Hepatocyte (in vitro differentiated cells): ENCODE measurements around the gene OTOG. TPM values are rescaled to one million over a fixed set of nuclear protein-coding genes. Genes with fewer than 3 reads are reported as not detected.

Source experiments
- DNase-seq: peaks from one replicate; pipeline ENCODE4 v3.0.0-alpha.2; 2016; ENCODE audit warnings: low spot score
- H2AFZ ChIP-seq: fragments of 200-600 bp; sonication (generic); 2 replicates; pipeline ENCODE4 v1.6.0; 2016; ENCODE audit warnings: antibody characterized with exemption, mild to moderate bottlenecking
- H3K27ac ChIP-seq: fragments of 200-600 bp; sonication (generic); 2 replicates; pipeline ENCODE4 v1.5.1; 2016; ENCODE audit warnings: mild to moderate bottlenecking
- H3K27me3 ChIP-seq: fragments of 200-600 bp; sonication (generic); 2 replicates; pipeline ENCODE4 v1.6.1; 2016
- H3K36me3 ChIP-seq: fragments of 200-600 bp; sonication (generic); replicated peaks from 2 replicates; pipeline ENCODE4 v1.5.1; 2016; ENCODE audit warnings: low read depth; ENCODE audit not compliant: insufficient read depth
- H3K4me1 ChIP-seq: fragments of 200-600 bp; sonication (generic); 2 replicates; pipeline ENCODE4 v1.5.1; 2016; ENCODE audit warnings: mild to moderate bottlenecking, moderate library complexity; ENCODE audit not compliant: insufficient read depth
- H3K4me2 ChIP-seq: fragments of 200-600 bp; sonication (generic); 2 replicates; pipeline ENCODE4 v1.6.0; 2016
- H3K4me3 ChIP-seq: fragments of 200-600 bp; sonication (generic); 2 replicates; pipeline ENCODE4 v1.5.1; 2016; ENCODE audit warnings: mild to moderate bottlenecking
- H3K79me2 ChIP-seq: fragments of 200-600 bp; sonication (generic); 2 replicates; pipeline ENCODE4 v1.6.0; 2017; ENCODE audit warnings: mild to moderate bottlenecking
- H3K9me2 ChIP-seq: fragments of 200-600 bp; sonication (generic); replicated peaks from 2 replicates; pipeline ENCODE4 v1.6.0; 2017; ENCODE audit warnings: mild to moderate bottlenecking; ENCODE audit not compliant: insufficient read depth
- H3K9me3 ChIP-seq: fragments of 200-600 bp; sonication (generic); 2 replicates; pipeline ENCODE4 v1.5.1; 2016; ENCODE audit warnings: low read depth, mild to moderate bottlenecking
- H4K20me1 ChIP-seq: fragments of 200-600 bp; sonication (generic); 2 replicates; pipeline ENCODE4 v1.6.0; 2016; ENCODE audit warnings: mild to moderate bottlenecking; ENCODE audit not compliant: insufficient read depth, poor library complexity, severe bottlenecking
- EZH2 ChIP-seq: fragments of 200-600 bp; sonication (generic); IDR thresholded peaks from 2 replicates; pipeline ENCODE4 v1.6.1; 2016; ENCODE audit warnings: antibody characterized with exemption, mild to moderate bottlenecking, borderline replicate concordance
- EZH2phosphoT487 ChIP-seq: fragments of 200-600 bp; sonication (generic); IDR thresholded peaks from one replicate; pipeline ENCODE4 v1.6.1; 2018; ENCODE audit warnings: antibody characterized with exemption, mild to moderate bottlenecking, low read depth, moderate library complexity; ENCODE audit not compliant: unreplicated experiment, severe bottlenecking
- WGBS: methylation state at CpG from one replicate; pipeline ENCODE4 v1.1.6; 2016; ENCODE audit warnings: low lambda C conversion rate; ENCODE audit errors: missing lambda C conversion rate; 5-methylcytosine and 5-hydroxymethylcytosine counted together
- polyA plus RNA-seq: library from polyadenylated mRNA; unstranded; fragments of >200 nt; fragmentation: Nextera tagmentation; extraction: Ambion mirVana; gene quantifications from 2 replicates; pipeline ENCODE4 v1.2.1, GENCODE V29; 2016
- total RNA-seq: library from RNA; depleted of rRNA; stranded (reverse); fragments of >200 nt; gene quantifications from 2 replicates; pipeline ENCODE4 v1.2.3, GENCODE V29; 2014
- TF ChIP-seq, protein P1 (sequence below): fragments of 200-600 bp; sonication (generic); IDR thresholded peaks from 2 replicates; pipeline ENCODE4 v1.5.1; 2016; ENCODE audit warnings: antibody characterized with exemption, mild to moderate bottlenecking; ENCODE audit not compliant: poor library complexity

The OTOG gene
- total and polyA plus RNA-seq, 2 experiments from 2014 or later, result 0.27 to 2.0 TPM

- WGBS, result 82% methylated on average over 3 of the region's 3 CpGs
- H2AFZ ChIP-seq, result no peak overlapping the region
- H3K9me3 ChIP-seq, result no peaks in the 10 kb centered on the region
- no peaks in the 10 kb centered on the region for H3K79me2 ChIP-seq
- no peaks in the 10 kb centered on the region for H3K9me2 ChIP-seq
- TF ChIP-seq EZH2 (no peak), EZH2phosphoT487 (no peak)
- TF ChIP-seq, protein P1, sequence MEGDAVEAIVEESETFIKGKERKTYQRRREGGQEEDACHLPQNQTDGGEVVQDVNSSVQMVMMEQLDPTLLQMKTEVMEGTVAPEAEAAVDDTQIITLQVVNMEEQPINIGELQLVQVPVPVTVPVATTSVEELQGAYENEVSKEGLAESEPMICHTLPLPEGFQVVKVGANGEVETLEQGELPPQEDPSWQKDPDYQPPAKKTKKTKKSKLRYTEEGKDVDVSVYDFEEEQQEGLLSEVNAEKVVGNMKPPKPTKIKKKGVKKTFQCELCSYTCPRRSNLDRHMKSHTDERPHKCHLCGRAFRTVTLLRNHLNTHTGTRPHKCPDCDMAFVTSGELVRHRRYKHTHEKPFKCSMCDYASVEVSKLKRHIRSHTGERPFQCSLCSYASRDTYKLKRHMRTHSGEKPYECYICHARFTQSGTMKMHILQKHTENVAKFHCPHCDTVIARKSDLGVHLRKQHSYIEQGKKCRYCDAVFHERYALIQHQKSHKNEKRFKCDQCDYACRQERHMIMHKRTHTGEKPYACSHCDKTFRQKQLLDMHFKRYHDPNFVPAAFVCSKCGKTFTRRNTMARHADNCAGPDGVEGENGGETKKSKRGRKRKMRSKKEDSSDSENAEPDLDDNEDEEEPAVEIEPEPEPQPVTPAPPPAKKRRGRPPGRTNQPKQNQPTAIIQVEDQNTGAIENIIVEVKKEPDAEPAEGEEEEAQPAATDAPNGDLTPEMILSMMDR, result no peak
- no peaks in the 10 kb centered on the region for H3K27me3 ChIP-seq
- H3K36me3 ChIP-seq, result no peaks in the 10 kb centered on the region
- H3K27ac ChIP-seq, result no peak overlapping the region
- DNase-seq, result no peak
- H3K4me2 ChIP-seq, result no peak overlapping the region
- no peak overlapping the region for H3K4me3 ChIP-seq
- no peaks in the 10 kb centered on the region for H3K4me1 ChIP-seq
- no peaks in the 10 kb centered on the region for H4K20me1 ChIP-seq
These were observed 25.3 kb downstream of the OTOG start for GRCh38 chr11:17572359-17572690.

DNA sequence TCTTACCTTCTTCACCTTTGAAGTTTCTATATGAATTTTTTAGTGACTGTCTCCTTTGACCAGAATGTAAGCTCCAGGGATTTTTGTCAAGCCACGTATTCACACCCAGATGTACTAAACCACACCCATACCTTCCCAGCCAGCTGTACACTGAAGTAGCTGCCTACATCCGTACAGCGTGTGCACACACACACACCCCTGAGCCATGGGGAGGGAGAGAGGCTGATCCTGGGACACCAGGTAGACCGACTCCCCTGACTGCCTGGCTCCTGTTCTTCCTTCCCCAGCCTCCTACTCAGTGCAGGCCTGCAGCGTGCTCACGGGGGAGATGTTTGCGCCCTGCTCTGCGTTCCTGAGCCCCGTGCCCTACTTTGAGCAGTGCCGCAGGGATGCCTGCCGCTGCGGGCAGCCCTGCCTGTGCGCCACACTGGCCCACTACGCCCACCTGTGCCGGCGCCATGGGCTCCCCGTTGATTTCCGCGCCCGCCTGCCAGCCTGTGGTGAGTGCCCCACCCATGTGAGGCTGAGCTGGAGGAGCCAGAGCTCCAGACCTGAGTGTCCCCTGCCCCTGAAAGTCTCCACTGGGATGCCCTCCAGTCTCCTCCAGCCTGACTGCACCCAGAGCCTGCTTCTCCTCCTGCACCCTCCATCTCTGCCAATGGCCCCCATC, 25.9 kb downstream of the OTOG start:
- Histone ChIP-seq H4K20me1 (no peaks in the 10 kb centered on the region), H3K4me3 (no peak overlapping the region), H3K4me2 (no peak overlapping the region), H3K27me3 (no peaks in the 10 kb centered on the region), H3K9me3 (no peaks in the 10 kb centered on the region), H3K9me2 (no peaks in the 10 kb centered on the region), H3K79me2 (no peaks in the 10 kb centered on the region), H3K36me3 (no peaks in the 10 kb centered on the region), H3K4me1 (no peaks in the 10 kb centered on the region), H3K27ac (no peak overlapping the region), H2AFZ (no peak overlapping the region)
- TF ChIP-seq EZH2 (no peak), EZH2phosphoT487 (no peak)
- TF ChIP-seq, protein P1, result no peak
- no peak for DNase-seq
- WGBS, result 94% methylated on average over 20 of the region's 20 CpGs

DNA sequence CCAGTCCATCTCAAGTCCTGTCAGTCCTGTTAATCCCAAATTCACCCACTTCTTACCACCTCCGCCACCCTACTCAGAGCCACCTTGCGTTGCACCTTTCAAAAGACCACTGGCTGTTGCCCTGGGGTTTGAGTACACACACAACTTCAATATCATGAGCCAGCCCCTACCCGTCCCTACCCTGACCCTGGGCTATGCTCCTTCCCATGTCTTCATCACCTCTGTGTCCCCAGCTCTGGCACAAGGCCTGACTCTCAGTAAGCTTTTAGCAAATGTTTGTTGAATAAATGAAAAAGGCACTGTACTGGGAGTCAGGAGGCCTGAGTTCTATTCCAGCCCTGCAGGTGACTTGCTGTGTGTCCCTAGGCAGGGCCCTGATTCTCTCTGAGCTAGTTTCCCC, 26.5 kb downstream of the OTOG start:
- WGBS, result 98% methylated on average over 3 of the region's 3 CpGs
- TF ChIP-seq, protein P1, result no peak
- TF ChIP-seq EZH2phosphoT487 (no peak), EZH2 (no peak)
- no peak overlapping the region for H3K4me3 ChIP-seq
- H3K27me3 ChIP-seq, result no peaks in the 10 kb centered on the region
- H2AFZ ChIP-seq, result no peak overlapping the region
- no peaks in the 10 kb centered on the region for H4K20me1 ChIP-seq
- H3K27ac ChIP-seq, result no peak overlapping the region
- H3K36me3 ChIP-seq, result no peaks in the 10 kb centered on the region
- H3K4me1 ChIP-seq, result no peaks in the 10 kb centered on the region
- no peak for DNase-seq
- no peaks in the 10 kb centered on the region for H3K9me2 ChIP-seq
- H3K79me2 ChIP-seq, result no peaks in the 10 kb centered on the region
- H3K4me2 ChIP-seq, result no peak overlapping the region
- no peaks in the 10 kb centered on the region for H3K9me3 ChIP-seq
